K562 (cell line): ENCODE results near the gene ACTG2. TPM values are rescaled to one million over a fixed set of nuclear protein-coding genes. Genes with fewer than 3 reads are reported as not detected.

Experiments used
- ATAC-seq: fragments of 200-7000 bp; cut with Tn5 transposase; 3 replicates; pipeline ENCODE4 v1.9.1; 2020; ENCODE audit warnings: moderate library complexity
- BruUV-seq: library from RNA; stranded (reverse); fragments of 400-500 nt; replicated peaks from 2 replicates; lab custom pipeline; 2021; lab: Mats Ljungman, UMichigan
- CTCF ChIA-PET: fragments of 300-600 bp; formaldehyde crosslinking; extraction: SDS; loops from one replicate; lab custom pipeline; 2021; ENCODE audit warnings: low intra/inter-chr PET ratio; lab: Yijun Ruan, JAX
- POLR2A ChIA-PET: fragments of 300-600, 350-650 bp; sonication (Branson Sonifier 250); formaldehyde crosslinking; extraction: SDS; loops from one replicate; lab custom pipeline; 2021; ENCODE audit warnings: antibody characterized with exemption, inconsistent platforms; lab: Yijun Ruan, JAX
- DNase-seq, 4 experiments: peaks; one replicate each; pipeline versions ENCODE4 v3.0.0 to v3.0.0-alpha.2; 2011 to 2018; ENCODE audit warnings: low spot score in 3 of 4, mixed read lengths in 3 of 4; ENCODE audit errors: extremely low read depth in 1 of 4
- FAIRE-seq: peaks from 2 replicates; lab custom pipeline; 2011; peaks lifted over from hg19 to GRCh38; lab: Jason Lieb, UNC
- H2AFZ ChIP-seq: 2 replicates; pipeline ENCODE4 v1.6.0; 2011; ENCODE audit warnings: low read depth, low read length, control low read depth, inconsistent platforms
- H3K27ac ChIP-seq: fragments of 200-600 bp; 3 replicates; pipeline ENCODE4 v1.8.0; 2011; ENCODE audit warnings: low read depth, mild to moderate bottlenecking, control low read depth, inconsistent platforms, low read length, moderate library complexity, mixed read lengths; ENCODE audit errors: extremely low read depth
- H3K27me3 ChIP-seq, 2 experiments: fragments of 300-600 bp in 1 of 2; 2 replicates in 1 of 2; 3 replicates in 1 of 2; pipeline versions ENCODE4 v1.6.0 to v1.8.0; 2011; ENCODE audit warnings: inconsistent platforms in 2 of 2, low read length in 2 of 2, mild to moderate bottlenecking in 1 of 2, mixed read lengths in 1 of 2, moderate library complexity in 1 of 2; ENCODE audit not compliant: control insufficient read depth in 2 of 2, insufficient read depth in 2 of 2
- H3K36me3 ChIP-seq: fragments of 300-600 bp; 3 replicates; pipeline ENCODE4 v1.8.0; 2011; ENCODE audit warnings: mild to moderate bottlenecking, low read length, inconsistent platforms; ENCODE audit not compliant: control insufficient read depth, insufficient read depth
- H3K4me1 ChIP-seq, 2 experiments: fragments of 200-600 bp in 1 of 2; replicated peaks in 1 of 2; 2 replicates in 1 of 2; 3 replicates in 1 of 2; pipeline versions ENCODE4 v1.5.1 to v1.8.0; 2011; ENCODE audit warnings: inconsistent platforms in 2 of 2, low read length in 2 of 2, mild to moderate bottlenecking in 1 of 2, mixed read lengths in 1 of 2, moderate library complexity in 1 of 2; ENCODE audit not compliant: control insufficient read depth in 2 of 2, insufficient read depth in 2 of 2
- H3K4me2 ChIP-seq: 2 replicates; pipeline ENCODE4 v1.6.1; 2011; ENCODE audit warnings: low read length, control low read depth, inconsistent platforms, mixed read lengths; ENCODE audit not compliant: insufficient read depth
- H3K4me3 ChIP-seq: fragments of 200-600 bp; sonication (generic), shearing (Covaris generic); 2 replicates; pipeline ENCODE4 v1.5.1; 2016; ENCODE audit warnings: control low read depth, inconsistent platforms
- H3K79me2 ChIP-seq: fragments of 200-600 bp; 3 replicates; pipeline ENCODE4 v1.8.0; 2011; ENCODE audit warnings: low read length, inconsistent platforms; ENCODE audit not compliant: control insufficient read depth, insufficient read depth
- H3K9ac ChIP-seq, 2 experiments: 2 replicates each; pipeline versions ENCODE4 v1.6.0 to v1.6.1; 2011; ENCODE audit warnings: low read depth in 2 of 2, low read length in 2 of 2, control low read depth in 1 of 2, inconsistent platforms in 1 of 2, mild to moderate bottlenecking in 1 of 2, mixed read lengths in 1 of 2; ENCODE audit not compliant: insufficient read depth in 1 of 2
- H3K9me1 ChIP-seq: one replicate; pipeline ENCODE4 v1.6.0; 2011; ENCODE audit warnings: inconsistent platforms, mild to moderate bottlenecking, low read length, moderate library complexity; ENCODE audit not compliant: control insufficient read depth, insufficient read depth
- H3K9me3 ChIP-seq: replicated peaks from 2 replicates; pipeline ENCODE4 v1.5.1; 2011; ENCODE audit warnings: low read depth, low read length, inconsistent platforms; ENCODE audit not compliant: control insufficient read depth, insufficient read depth
- H4K20me1 ChIP-seq: replicated peaks from 2 replicates; pipeline ENCODE4 v1.6.1; 2011; ENCODE audit warnings: low read length, inconsistent platforms, mixed read lengths; ENCODE audit not compliant: control insufficient read depth, insufficient read depth
- CEBPZ ChIP-seq: fragments of 150-350 bp; IDR thresholded peaks from 2 replicates; pipeline ENCODE4 v1.6.1; 2014; ENCODE audit warnings: low read depth, mild to moderate bottlenecking, low read length, borderline replicate concordance
- DNMT1 ChIP-seq: fragments of 450-650 bp; IDR thresholded peaks from 2 replicates; pipeline ENCODE4 v1.6.1; 2016; ENCODE audit warnings: antibody characterized with exemption, mild to moderate bottlenecking
- EGR1 ChIP-seq: fragments of 450-650 bp; conservative IDR thresholded peaks from 2 replicates; pipeline ENCODE4 v1.6.1; 2017; ENCODE audit warnings: mild to moderate bottlenecking
- FUS ChIP-seq: fragments of 200-400 bp; formaldehyde crosslinking; optimal IDR thresholded peaks from 2 replicates; pipeline ENCODE3; 2017; ENCODE audit warnings: low read depth, low read length
- MCM7 ChIP-seq, 2 experiments: fragments of 450-650 bp; IDR thresholded peaks; 2 replicates each; pipeline ENCODE4 v1.6.1; 2016 to 2018
- PHF21A ChIP-seq: fragments of 450-650 bp; IDR thresholded peaks from 2 replicates; pipeline ENCODE4 v1.6.1; 2017; ENCODE audit warnings: low read depth, borderline replicate concordance
- RBM22 ChIP-seq: fragments of 200-400 bp; formaldehyde crosslinking; IDR thresholded peaks from 2 replicates; pipeline ENCODE4 v1.6.1; 2018; ENCODE audit warnings: low read length, low read depth; ENCODE audit not compliant: poor library complexity, severe bottlenecking
- SP2 ChIP-seq: IDR thresholded peaks from 2 replicates; pipeline ENCODE4 v1.6.1; 2011; ENCODE audit warnings: mild to moderate bottlenecking, low read depth, low read length, moderate library complexity; ENCODE audit not compliant: poor library complexity, severe bottlenecking; ENCODE audit errors: extremely low read depth
- STAT5A ChIP-seq: IDR thresholded peaks from 2 replicates; pipeline ENCODE4 v1.6.1; 2012; ENCODE audit warnings: low read length, inconsistent platforms, borderline replicate concordance
- VEZF1 ChIP-seq: fragments of 200-800 bp; sonication (Bioruptor generic); IDR thresholded peaks from 2 replicates; pipeline ENCODE4 v1.6.1; 2017; ENCODE audit warnings: missing genetic modification characterization, missing compliant biosample characterization
- ZNF280B ChIP-seq: fragments of 250-450 bp; sonication (Bioruptor Pico); IDR thresholded peaks from 2 replicates; pipeline ENCODE4 v1.5.1; 2021; ENCODE audit warnings: mild to moderate bottlenecking
- WGBS: fragments of 100-300 bp; shearing (Covaris generic); methylation state at CpG from one replicate; pipeline ENCODE4 v1.1.6; 2016; ENCODE audit warnings: low coverage, mixed read lengths; ENCODE audit not compliant: insufficient coverage; ENCODE audit errors: missing lambda C conversion rate; 5-methylcytosine and 5-hydroxymethylcytosine counted together
- in situ Hi-C: fragments of 300-500 bp; cut with MboI; formaldehyde crosslinking; loops from 4 replicates; pipeline ENCODE4 v1.15.0; 2018; ENCODE audit warnings: inconsistent platforms, mixed read lengths
- intact Hi-C: fragments of 100-400 bp; cut with micrococcal nuclease; formaldehyde crosslinking; loops from 2 replicates; pipeline ENCODE4 v1.14.2; 2022
- polyA plus RNA-seq, 8 experiments: library from polyadenylated mRNA; depleted of rRNA in 4 of 8; stranded (reverse) in 5 of 8; unstranded in 3 of 8; fragments of >200 nt; fragmentation: Nextera tagmentation in 2 of 8; fragmentation: Illumina TruSeq in 1 of 8; extraction: Ambion mirVana in 2 of 8; extraction: Trizol in 1 of 8; gene quantifications; 2 replicates each; pipeline versions ENCODE4 v1.2.1 to v1.2.3, GENCODE V29; 2011 to 2014; ENCODE audit warnings: inconsistent platforms in 1 of 8, missing spikeins in 1 of 8
- total RNA-seq, 7 experiments: library from RNA; depleted of rRNA in 6 of 7; stranded (reverse); fragments of >200 nt in 6 of 7; fragmentation: Illumina TruSeq in 2 of 7; extraction: Trizol in 2 of 7; gene quantifications; 2 replicates each; pipeline versions ENCODE4 v1.2.1 to v1.2.3, GENCODE V29; 2011 to 2021; ENCODE audit warnings: low replicate concordance in 1 of 7

ACTG2 gene
- total and polyA plus RNA-seq, 9 of the 15 experiments (the other 6 are each of a cell fraction or from before 2014, with no cell fraction given) = 0.06 to 0.60 TPM; not detected in 7

- peaks cover 0 to 10% of the 10 kb centered on the region in 2 experiments; a peak in 1 of 5 replicates for H3K4me1 ChIP-seq
- peak; percentile 35; the same call in 2 of the 3 replicates for ATAC-seq
- no peaks in the 10 kb centered on the region for H3K27me3 ChIP-seq
- H3K9ac ChIP-seq = no peak overlapping the region; a peak in 1 of 4 replicates
- CTCF ChIA-PET = no interaction called here
- H3K4me3 ChIP-seq = no peak overlapping the region
- TF ChIP-seq RBM22 = no peak
- no peak for TF ChIP-seq SP2
- TF ChIP-seq ZNF280B (CRISPR knock-in tag) = no peak
- TF ChIP-seq VEZF1 = no peak
- no peak for TF ChIP-seq DNMT1
- no peak for TF ChIP-seq MCM7 (IDR thresholded peaks at IDR 0.05)
- no peak for TF ChIP-seq PHF21A
- no peak for TF ChIP-seq CEBPZ
- no peak for TF ChIP-seq EGR1
- no peak for TF ChIP-seq STAT5A
- TF ChIP-seq FUS = no peak
- TF ChIP-seq, all 486 proteins: peak for 0
- Histone ChIP-seq H3K4me2 (no peak overlapping the region; the same call in 1 of the 2 replicates), H3K27ac (no peak overlapping the region), H3K9me1 (no peaks in the 10 kb centered on the region), H4K20me1 (no peaks in the 10 kb centered on the region), H3K36me3 (no peaks in the 10 kb centered on the region), H3K79me2 (no peaks in the 10 kb centered on the region), H2AFZ (peak overlapping the region; percentile 81), H3K9me3 (no peaks in the 10 kb centered on the region; the same call in 1 of the 2 replicates)
- 37% methylated on average over 15 of the region's 15 CpGs for WGBS
- FAIRE-seq (no peak), DNase-seq (no peak)
- intact Hi-C loops (no loop called here), in situ Hi-C loops (no loop called here)
- POLR2A ChIA-PET = interaction anchor here (0.7 to 1.3 kb wide), 3 partner anchors 24 to 223 kb away, joined by 3 read pairs; no protein-coding TSS in a partner anchor
- BruUV-seq = no TSS peak
Observed at GRCh38 chr2:73896362-73897239, 3.8 kb downstream of the ACTG2 start.
